Activated naive CD8-positive, alpha-beta T cell treated with anti-CD3 and anti-CD28 coated beads for 36 hours (primary cell): ENCODE data around the gene PSG3. TPM values are rescaled to one million over a fixed set of nuclear protein-coding genes. Genes with fewer than 3 reads are reported as not detected.
"Not testable (repeated sequence)": the region's sequence is repeated elsewhere in the genome, so short reads cannot be mapped to it uniquely, and the experiment has no call there.

Source experiments
- DNase-seq: peaks from one replicate; pipeline ENCODE4 v3.0.0; 2021
- H3K27ac Mint-ChIP-seq: one replicate; pipeline ENCODE4 v1.8.0; 2022; ENCODE audit warnings: mild to moderate bottlenecking, moderate library complexity, mixed read lengths
- H3K27me3 Mint-ChIP-seq: one replicate; pipeline ENCODE4 v1.8.0; 2022; ENCODE audit warnings: mild to moderate bottlenecking, mixed read lengths
- H3K36me3 Mint-ChIP-seq: one replicate; pipeline ENCODE4 v1.8.0; 2021; ENCODE audit warnings: mild to moderate bottlenecking, mixed read lengths
- H3K4me1 Mint-ChIP-seq: one replicate; pipeline ENCODE4 v1.8.0; 2021; ENCODE audit warnings: mixed read lengths
- H3K4me3 Mint-ChIP-seq: one replicate; pipeline ENCODE4 v1.8.0; 2022; ENCODE audit warnings: mild to moderate bottlenecking, moderate library complexity, mixed read lengths
- H3K9me3 Mint-ChIP-seq: one replicate; pipeline ENCODE4 v1.8.0; 2022; ENCODE audit warnings: mixed read lengths
- total RNA-seq, 2 experiments: library from RNA; stranded (reverse); gene quantifications; one replicate each; pipeline ENCODE4 v1.2.3, GENCODE V29; 2021

PSG3 gene
- total RNA-seq = not detected

GRCh38 chr19:42740381-42740780 is at the start of gene PSG3:
PSG3 (minus strand) TSS chr19:42740481; CDS start chr19:42740384, 97 bp downstream.
- H3K4me3 Mint-ChIP-seq, H3K9me3 Mint-ChIP-seq, H3K27ac Mint-ChIP-seq, DNase-seq, H3K4me1 Mint-ChIP-seq, H3K36me3 Mint-ChIP-seq: not testable (repeated sequence)
- H3K27me3 Mint-ChIP-seq = peaks cover 30% of the 10 kb centered on the region

GRCh38 chr19:42788766-42789165 is 48.5 kb upstream of the PSG3 start:
- not testable (repeated sequence) for DNase-seq, H3K4me3 Mint-ChIP-seq, H3K27ac Mint-ChIP-seq, H3K4me1 Mint-ChIP-seq, H3K36me3 Mint-ChIP-seq
- Mint-ChIP-seq H3K27me3 (peaks cover 16% of the 10 kb centered on the region), H3K9me3 (peaks cover 22% of the 10 kb centered on the region)

- not testable (repeated sequence) for H3K4me3 Mint-ChIP-seq, H3K4me1 Mint-ChIP-seq, H3K36me3 Mint-ChIP-seq, DNase-seq, H3K27ac Mint-ChIP-seq
- Mint-ChIP-seq H3K9me3 (peaks cover 12% of the 10 kb centered on the region), H3K27me3 (peaks cover 12% of the 10 kb centered on the region)
Observed at GRCh38 chr19:42787766-42788165, 47.5 kb upstream of the PSG3 start.

- H3K27ac Mint-ChIP-seq, H3K4me3 Mint-ChIP-seq, H3K4me1 Mint-ChIP-seq, H3K9me3 Mint-ChIP-seq, H3K36me3 Mint-ChIP-seq: not testable (repeated sequence)
- DNase-seq = peak; percentile 39
- H3K27me3 Mint-ChIP-seq = peaks cover 62% of the 10 kb centered on the region
Observed at GRCh38 chr19:42776750-42777612, 36.7 kb upstream of the PSG3 start.

DNA sequence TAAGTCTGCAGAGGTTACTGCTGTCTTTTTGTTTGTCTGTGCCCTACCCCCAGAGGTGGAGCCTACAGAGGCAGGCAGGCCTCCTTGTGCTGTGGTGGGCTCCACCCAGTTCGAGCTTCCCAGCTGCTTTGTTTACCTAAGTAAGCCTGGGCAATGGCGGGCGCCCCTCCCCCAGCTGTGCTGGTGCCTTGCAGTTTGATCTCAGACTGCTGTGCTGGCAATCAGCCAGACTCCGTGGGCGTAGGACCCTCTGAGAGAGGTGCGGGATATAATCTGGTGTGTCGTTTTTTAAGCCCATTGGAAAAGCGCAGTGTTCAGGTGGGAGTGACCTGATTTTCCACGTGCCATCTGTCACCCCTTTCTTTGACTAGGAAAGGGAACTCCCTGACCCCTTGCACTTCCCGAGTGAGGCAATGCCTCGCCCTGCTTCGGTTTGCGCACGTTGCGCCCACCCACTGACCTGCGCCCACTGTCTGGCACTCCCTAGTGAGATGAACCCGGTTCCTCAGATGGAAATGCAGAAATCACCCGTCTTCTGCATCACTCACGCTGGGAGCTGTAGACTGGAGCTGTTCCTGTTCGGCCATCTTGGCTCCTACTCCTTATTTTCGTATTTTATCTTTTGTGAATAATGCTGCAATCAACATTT is 34.4 kb upstream of the PSG3 start:
- not testable (repeated sequence) for DNase-seq, H3K36me3 Mint-ChIP-seq, H3K9me3 Mint-ChIP-seq, H3K4me1 Mint-ChIP-seq, H3K4me3 Mint-ChIP-seq, H3K27ac Mint-ChIP-seq
- H3K27me3 Mint-ChIP-seq = peaks cover 54% of the 10 kb centered on the region

GRCh38 chr19:42767319-42767718 is 27.0 kb upstream of the PSG3 start:
- not testable (repeated sequence) for H3K36me3 Mint-ChIP-seq, H3K9me3 Mint-ChIP-seq, H3K4me3 Mint-ChIP-seq, H3K4me1 Mint-ChIP-seq, DNase-seq, H3K27ac Mint-ChIP-seq
- peaks cover 19% of the 10 kb centered on the region for H3K27me3 Mint-ChIP-seq

- H3K4me3 Mint-ChIP-seq, H3K27ac Mint-ChIP-seq, H3K4me1 Mint-ChIP-seq, H3K9me3 Mint-ChIP-seq, H3K36me3 Mint-ChIP-seq, DNase-seq: not testable (repeated sequence)
- H3K27me3 Mint-ChIP-seq = peaks cover 14% of the 10 kb centered on the region
Observed at GRCh38 chr19:42766871-42767270, 26.6 kb upstream of the PSG3 start.

DNA sequence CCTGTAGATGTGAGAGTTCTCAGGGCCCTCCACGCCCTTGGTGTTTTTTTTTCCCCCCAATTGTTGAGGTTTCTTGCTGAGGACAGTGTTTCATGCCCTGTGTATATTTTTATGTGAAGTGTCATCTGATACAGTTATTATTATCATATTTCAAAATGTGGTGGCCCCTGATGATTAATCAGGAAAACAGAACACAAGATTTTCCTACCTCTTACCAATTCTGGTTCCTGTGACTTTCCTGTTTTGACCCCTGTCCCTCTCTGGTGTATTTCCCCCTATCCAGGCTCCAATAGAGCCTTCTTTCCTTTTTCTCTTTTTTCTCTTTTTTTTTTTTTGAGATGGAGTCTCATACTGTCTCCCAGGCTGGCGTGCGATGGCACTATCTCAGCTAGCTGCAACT is 24.6 kb upstream of the PSG3 start:
- Mint-ChIP-seq H3K4me3 (no peak overlapping the region), H3K36me3 (no peaks in the 10 kb centered on the region), H3K4me1 (peaks cover 4% of the 10 kb centered on the region), H3K27ac (no peak overlapping the region), H3K9me3 (no peaks in the 10 kb centered on the region), H3K27me3 (peaks cover 15% of the 10 kb centered on the region)
- no peak for DNase-seq

DNA sequence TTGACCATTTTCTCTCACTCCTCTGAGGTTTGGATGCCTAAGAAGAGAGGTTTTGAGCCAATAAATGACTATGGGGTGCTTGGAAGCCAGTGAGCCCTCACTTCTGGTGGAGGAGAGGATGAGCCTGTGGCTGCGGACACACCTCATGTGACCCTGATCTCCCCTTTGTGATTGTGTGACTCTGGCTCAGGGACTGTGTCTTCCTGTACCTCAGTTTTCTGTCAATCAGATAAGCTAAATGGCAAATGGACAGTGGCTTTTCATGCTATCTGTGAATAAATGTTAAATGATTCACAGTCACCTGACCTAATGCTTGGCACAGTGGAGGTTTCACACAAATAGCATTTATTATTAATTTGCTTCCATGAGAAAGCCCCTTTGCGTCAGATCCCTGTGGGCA is 22.5 kb upstream of the PSG3 start:
- Mint-ChIP-seq H3K9me3 (no peaks in the 10 kb centered on the region), H3K4me1 (peaks cover 4% of the 10 kb centered on the region), H3K27ac (no peak overlapping the region), H3K36me3 (no peaks in the 10 kb centered on the region), H3K27me3 (peaks cover 24% of the 10 kb centered on the region), H3K4me3 (no peak overlapping the region)
- DNase-seq = no peak

DNA sequence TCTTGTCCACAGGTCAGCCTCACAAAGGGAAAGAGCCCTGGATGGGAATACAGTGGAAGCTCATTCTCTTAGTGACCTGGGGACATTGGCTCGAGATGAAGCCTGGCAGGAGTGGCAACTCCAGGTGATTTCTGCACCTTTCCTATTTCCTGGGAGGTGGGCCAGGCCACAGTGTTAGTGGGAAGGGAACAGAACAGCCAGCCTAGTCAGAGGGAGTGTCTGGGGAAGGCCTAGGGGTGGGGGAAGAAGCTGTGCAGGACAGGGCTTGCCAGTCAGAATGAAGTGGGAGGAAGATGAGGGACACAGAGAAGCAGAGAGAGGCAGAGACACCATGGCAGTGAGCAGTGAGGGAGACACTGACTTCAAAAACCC is 21.6 kb upstream of the PSG3 start:
- not testable (repeated sequence) for H3K4me1 Mint-ChIP-seq, DNase-seq, H3K9me3 Mint-ChIP-seq, H3K27ac Mint-ChIP-seq, H3K4me3 Mint-ChIP-seq, H3K36me3 Mint-ChIP-seq
- peaks cover 19% of the 10 kb centered on the region for H3K27me3 Mint-ChIP-seq

DNA sequence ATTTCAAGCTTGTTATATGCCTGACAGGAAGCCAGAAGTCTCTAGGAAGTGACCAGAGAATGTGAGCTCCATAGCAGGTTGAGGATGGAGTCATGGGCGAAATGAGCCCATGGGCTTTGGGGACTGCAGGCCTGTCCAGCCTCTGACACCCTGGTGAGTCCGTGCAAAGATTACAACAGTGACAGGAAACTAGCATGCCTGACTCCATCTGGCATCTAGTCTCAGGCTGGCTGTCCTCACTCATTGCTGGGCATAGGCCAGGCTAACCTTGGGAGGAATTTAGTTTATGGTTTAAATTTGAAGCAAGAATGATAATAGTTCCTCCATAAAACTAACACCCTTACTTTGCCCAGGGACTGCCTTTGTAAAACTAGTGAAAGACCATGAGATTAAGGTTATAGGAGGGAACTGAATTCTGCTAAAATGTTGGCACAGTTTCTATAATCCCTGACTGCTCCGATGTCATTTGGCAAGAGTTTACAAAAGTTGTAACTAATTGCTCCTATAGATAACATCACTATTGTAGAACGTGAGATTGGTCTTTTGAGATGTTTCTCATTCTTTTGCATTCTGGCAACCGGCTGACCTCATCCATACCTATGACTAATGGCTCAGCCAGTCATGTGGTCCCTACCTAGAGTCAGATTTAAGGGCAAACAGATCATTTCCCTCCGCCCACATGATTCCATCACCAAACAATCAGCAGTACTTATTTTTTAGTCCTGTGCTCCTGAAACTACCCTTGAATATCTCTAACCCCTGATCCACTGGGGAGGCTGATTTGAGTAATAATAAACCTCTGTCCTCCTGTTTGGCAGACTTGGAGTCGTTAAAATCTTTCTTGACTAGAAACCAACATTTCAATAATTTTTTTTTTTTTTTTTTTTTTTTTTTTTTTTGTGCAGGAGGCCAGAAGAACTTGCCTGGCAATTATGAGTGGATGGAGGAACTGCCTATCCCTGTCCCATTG is 21.0 kb upstream of the PSG3 start:
- not testable (repeated sequence) for H3K9me3 Mint-ChIP-seq, H3K36me3 Mint-ChIP-seq, H3K4me3 Mint-ChIP-seq, H3K27ac Mint-ChIP-seq, H3K4me1 Mint-ChIP-seq, DNase-seq
- H3K27me3 Mint-ChIP-seq = peaks cover 19% of the 10 kb centered on the region

GRCh38 chr19:42758667-42759066 is 18.4 kb upstream of the PSG3 start:
- not testable (repeated sequence) for H3K36me3 Mint-ChIP-seq, H3K4me3 Mint-ChIP-seq, H3K27ac Mint-ChIP-seq, H3K9me3 Mint-ChIP-seq, H3K4me1 Mint-ChIP-seq, DNase-seq
- peaks cover 25% of the 10 kb centered on the region for H3K27me3 Mint-ChIP-seq

- H3K9me3 Mint-ChIP-seq, H3K4me3 Mint-ChIP-seq, H3K4me1 Mint-ChIP-seq, H3K36me3 Mint-ChIP-seq, DNase-seq, H3K27ac Mint-ChIP-seq: not testable (repeated sequence)
- H3K27me3 Mint-ChIP-seq = peaks cover 31% of the 10 kb centered on the region
Observed at GRCh38 chr19:42752246-42752645, 12.0 kb upstream of the PSG3 start.

GRCh38 chr19:42741726-42742607 is 1.7 kb upstream of the PSG3 start:
- not testable (repeated sequence) for H3K4me3 Mint-ChIP-seq, H3K4me1 Mint-ChIP-seq, H3K36me3 Mint-ChIP-seq, H3K9me3 Mint-ChIP-seq, H3K27ac Mint-ChIP-seq
- peak; percentile 3 for DNase-seq
- peaks cover 27% of the 10 kb centered on the region for H3K27me3 Mint-ChIP-seq
